HepG2 (cell line): ENCODE data around the gene MKRN2OS. TPM values are rescaled to one million over a fixed set of nuclear protein-coding genes. Genes with fewer than 3 reads are reported as not detected.

Experiments used
- ATAC-seq: fragments of 200-7000 bp; cut with Tn5 transposase; 3 replicates; pipeline ENCODE4 v1.9.1; 2020; ENCODE audit warnings: mild to moderate bottlenecking, moderate library complexity
- BruUV-seq: library from RNA; stranded (reverse); fragments of 400-500 nt; replicated peaks from 2 replicates; lab custom pipeline; 2021; lab: Mats Ljungman, UMichigan
- CTCF ChIA-PET: fragments of 300-600 bp; formaldehyde crosslinking; extraction: SDS; loops from one replicate; lab custom pipeline; 2021; ENCODE audit warnings: low total read pairs, inconsistent platforms, low intra/inter-chr PET ratio; lab: Yijun Ruan, JAX
- POLR2A ChIA-PET: fragments of 350-600 bp; sonication (Branson Sonifier 250); formaldehyde crosslinking; loops from one replicate; lab custom pipeline; 2020; ENCODE audit warnings: antibody characterized with exemption, inconsistent platforms; lab: Yijun Ruan, JAX
- DNase-seq: peaks from one replicate; pipeline ENCODE4 v3.0.0-alpha.2; 2015; ENCODE audit warnings: low spot score
- FAIRE-seq: peaks from 3 replicates; lab custom pipeline; 2011; peaks lifted over from hg19 to GRCh38; lab: Jason Lieb, UNC
- H2AFZ ChIP-seq: one replicate; pipeline ENCODE4 v1.6.1; 2011; ENCODE audit warnings: low read length, inconsistent platforms
- H3K27ac ChIP-seq: fragments of 300-600 bp; 3 replicates; pipeline ENCODE4 v1.8.0; 2011; ENCODE audit warnings: mixed run types, mild to moderate bottlenecking, mixed read lengths, low read length, inconsistent platforms; ENCODE audit not compliant: insufficient read depth; ENCODE audit errors: extremely low read length
- H3K27me3 ChIP-seq, 2 experiments: fragments of 200-600 bp in 1 of 2; 2 replicates in 1 of 2; 3 replicates in 1 of 2; pipeline versions ENCODE4 v1.6.0 to v1.8.0; 2011; ENCODE audit warnings: low read length in 2 of 2, mild to moderate bottlenecking in 2 of 2, moderate library complexity in 2 of 2, inconsistent platforms in 1 of 2; ENCODE audit not compliant: insufficient read depth in 2 of 2, control insufficient read depth in 1 of 2
- H3K36me3 ChIP-seq, 2 experiments: fragments of 200-600 bp in 1 of 2; replicated peaks in 1 of 2; 2 replicates in 1 of 2; 3 replicates in 1 of 2; pipeline versions ENCODE4 v1.5.1 to v1.8.0; 2011; ENCODE audit warnings: low read length in 2 of 2, inconsistent platforms in 1 of 2; ENCODE audit not compliant: insufficient read depth in 2 of 2, control insufficient read depth in 1 of 2
- H3K4me1 ChIP-seq: 2 replicates; pipeline ENCODE4 v1.5.1; 2012; ENCODE audit warnings: low read length, inconsistent platforms; ENCODE audit not compliant: insufficient read depth
- H3K4me2 ChIP-seq: 2 replicates; pipeline ENCODE4 v1.6.0; 2011; ENCODE audit warnings: low read depth, low read length, inconsistent platforms
- H3K4me3 ChIP-seq, 3 experiments: fragments of 200-600 bp in 1 of 3; sonication (generic), shearing (Covaris generic) in 1 of 3; replicated peaks in 1 of 3; 2 replicates each; pipeline ENCODE4 v1.5.1; 2011 to 2016; ENCODE audit warnings: low read length in 3 of 3, inconsistent platforms in 2 of 3, low read depth in 2 of 3, mild to moderate bottlenecking in 2 of 3, control low read depth in 1 of 3, mixed read lengths in 1 of 3; ENCODE audit not compliant: insufficient read depth in 1 of 3
- H3K79me2 ChIP-seq: one replicate; pipeline ENCODE4 v1.6.1; 2011; ENCODE audit warnings: low read length, inconsistent platforms; ENCODE audit not compliant: insufficient read depth
- H3K9ac ChIP-seq: 2 replicates; pipeline ENCODE4 v1.6.0; 2011; ENCODE audit warnings: mild to moderate bottlenecking, low read depth, low read length, inconsistent platforms; ENCODE audit not compliant: insufficient read depth
- H3K9me3 ChIP-seq: 2 replicates; pipeline ENCODE4 v1.5.1; 2012; ENCODE audit warnings: mild to moderate bottlenecking, low read length
- H4K20me1 ChIP-seq: 2 replicates; pipeline ENCODE4 v1.6.0; 2011; ENCODE audit warnings: inconsistent platforms, mild to moderate bottlenecking, low read length, moderate library complexity; ENCODE audit not compliant: insufficient read depth
- GMEB1 ChIP-seq: sonication (generic); formaldehyde crosslinking; IDR thresholded peaks from 2 replicates; pipeline ENCODE4 v1.5.1; 2020; ENCODE audit warnings: missing genetic modification reagents, mild to moderate bottlenecking, borderline replicate concordance
- JDP2 ChIP-seq: sonication (generic); formaldehyde crosslinking; IDR thresholded peaks from 2 replicates; pipeline ENCODE4 v1.8.1; 2022; ENCODE audit warnings: missing genetic modification reagents, borderline replicate concordance
- KDM3A ChIP-seq: IDR thresholded peaks from 2 replicates; pipeline ENCODE4 v1.6.1; 2018; ENCODE audit warnings: low read depth, missing compliant biosample characterization
- LRRFIP1 ChIP-seq: sonication (generic); formaldehyde crosslinking; conservative IDR thresholded peaks from 2 replicates; pipeline ENCODE4 v1.4.0; 2020; ENCODE audit warnings: missing genetic modification reagents
- MAFF ChIP-seq: IDR thresholded peaks from 2 replicates; pipeline ENCODE4 v1.6.1; 2011; ENCODE audit warnings: low read depth, low read length, improper control_type of control experiment
- MAFK ChIP-seq, 2 experiments: IDR thresholded peaks in 1 of 2; conservative IDR thresholded peaks in 1 of 2; 2 replicates each; pipeline ENCODE4 v1.6.1; 2011; ENCODE audit warnings: improper control_type of control experiment in 2 of 2, low read length in 2 of 2
- POGZ ChIP-seq: sonication (generic); formaldehyde crosslinking; IDR thresholded peaks from 2 replicates; pipeline ENCODE4 v1.4.0; 2020; ENCODE audit warnings: mild to moderate bottlenecking, missing genetic modification reagents
- ZBTB33 ChIP-seq: sonication (generic); formaldehyde crosslinking; IDR thresholded peaks from 2 replicates; pipeline ENCODE4 v1.4.0; 2020; ENCODE audit warnings: missing genetic modification reagents
- ZNF597 ChIP-seq: sonication (generic); formaldehyde crosslinking; IDR thresholded peaks from 2 replicates; pipeline ENCODE4 v1.5.0; 2020; ENCODE audit warnings: missing genetic modification reagents
- ZNF724P ChIP-seq: sonication (generic); formaldehyde crosslinking; IDR thresholded peaks from 2 replicates; pipeline ENCODE4 v1.8.0; 2022; ENCODE audit warnings: missing genetic modification reagents, borderline replicate concordance
- WGBS: methylation state at CpG from one replicate; pipeline ENCODE4 v1.1.6; 2017; ENCODE audit warnings: low lambda C conversion rate; 5-methylcytosine and 5-hydroxymethylcytosine counted together
- in situ Hi-C: cut with HindIII; loops from 2 replicates; pipeline ENCODE4 v1.10.0; 2017; ENCODE audit warnings: low pct_unique_long_range_greater_than_20kb; ENCODE audit not compliant: extremely low pct_ligation_motif_present
- intact Hi-C: fragments of 100-400 bp; cut with micrococcal nuclease; formaldehyde crosslinking; loops from one replicate; pipeline ENCODE4 v1.10.0; 2022; ENCODE audit not compliant: unreplicated experiment
- polyA plus RNA-seq, 8 experiments: library from polyadenylated mRNA; depleted of rRNA in 3 of 8; stranded (reverse) in 7 of 8; unstranded in 1 of 8; fragments of >200 nt; fragmentation: Illumina TruSeq in 4 of 8; extraction: Trizol in 4 of 8; gene quantifications; 2 replicates each; pipeline versions ENCODE4 v1.2.1 to v1.2.3, GENCODE V29; 2011 to 2016; ENCODE audit warnings: low read depth in 4 of 8, missing spikeins in 1 of 8, mixed read lengths in 1 of 8; ENCODE audit not compliant: insufficient read depth in 1 of 8
- total RNA-seq, 5 experiments: library from RNA; depleted of rRNA; stranded (reverse); fragments of >200 nt; fragmentation: Illumina TruSeq; extraction: Trizol; gene quantifications; 2 replicates each; pipeline ENCODE4 v1.2.3, GENCODE V29; 2016; ENCODE audit warnings: low read depth in 1 of 5

The MKRN2OS gene
- total and polyA plus RNA-seq, 2 of the 13 experiments (the other 11 are each of a cell fraction or from before 2014, with no cell fraction given): not detected

GRCh38 chr3:12515631-12516030, 29.7 kb downstream of the MKRN2OS start:
- TF ChIP-seq ZNF724P (no peak), MAFK (conservative IDR thresholded peaks at IDR 0.05 in 1 of 2, IDR thresholded peaks at IDR 0.05 in 1 of 2; ENCODE audit: low read length in 2 of 2) (peak; percentile 87), MAFF (peak; percentile 82)
- intact Hi-C loops: no loop called here

GRCh38 chr3:12513694-12514446, 31.4 kb downstream of the MKRN2OS start:
- POLR2A ChIA-PET: no interaction called here
- TF ChIP-seq LRRFIP1 (no peak), ZNF597 (CRISPR knock-in tag) (no peak), KDM3A (no peak), GMEB1 (CRISPR knock-in tag) (no peak), ZBTB33 (CRISPR knock-in tag) (no peak), JDP2 (CRISPR knock-in tag) (no peak), POGZ (CRISPR knock-in tag) (no peak)

More at GRCh38 chr3:12515631-12516030, 29.7 kb downstream of the MKRN2OS start:
- Histone ChIP-seq H3K9me3 (no peaks in the 10 kb centered on the region), H2AFZ (no peak overlapping the region), H3K27ac (no peak overlapping the region), H4K20me1 (no peaks in the 10 kb centered on the region), H3K36me3 (peaks cover 2 to 6% of the 10 kb centered on the region in 2 experiments; a peak in 2 of 5 replicates), H3K4me1 (peaks cover 9% of the 10 kb centered on the region), H3K27me3 (no peaks in the 10 kb centered on the region), H3K4me3 (no peak overlapping the region), H3K4me2 (no peak overlapping the region), H3K9ac (no peak overlapping the region), H3K79me2 (no peaks in the 10 kb centered on the region)
- no peak for FAIRE-seq
- ChIA-PET POLR2A (no interaction called here), CTCF (no interaction called here)
- no peak for DNase-seq
- in situ Hi-C loops: no loop called here
- BruUV-seq: no TSS peak
- no peak for ATAC-seq

More at GRCh38 chr3:12513694-12514446, 31.4 kb downstream of the MKRN2OS start:
- WGBS: 95% methylated on average over 5 of the region's 5 CpGs
- CTCF ChIA-PET: no interaction called here
- no peak overlapping the region for H2AFZ ChIP-seq
- peaks cover 4 to 10% of the 10 kb centered on the region in 2 experiments; a peak in 2 of 5 replicates for H3K36me3 ChIP-seq
- no peaks in the 10 kb centered on the region for H4K20me1 ChIP-seq
- no peaks in the 10 kb centered on the region for H3K9me3 ChIP-seq
- H3K4me3 ChIP-seq: no peak overlapping the region
- H3K79me2 ChIP-seq: no peaks in the 10 kb centered on the region
- DNase-seq (no peak), FAIRE-seq (no peak), ATAC-seq (no peak)
- BruUV-seq: no TSS peak
- H3K9ac ChIP-seq: no peak overlapping the region
- H3K27me3 ChIP-seq: no peaks in the 10 kb centered on the region
- no peak overlapping the region for H3K27ac ChIP-seq
- no peak overlapping the region for H3K4me2 ChIP-seq
- peaks cover 9% of the 10 kb centered on the region for H3K4me1 ChIP-seq
- in situ Hi-C loops (no loop called here), intact Hi-C loops (no loop called here)
